NCI-H2196 (cell line): ENCODE measurements around the gene PTPRJ.

Source experiments
- DNase-seq: peaks from one replicate; lab custom pipeline; 2025; ENCODE audit not compliant: unreplicated experiment; lab: John Stamatoyannopoulos, UW

Gene PTPRJ

GRCh38 chr11:48036011-48036410 is 55.7 kb downstream of the PTPRJ start:
- DNase-seq = no peak

- no peak for DNase-seq
These were observed 56.1 kb downstream of the PTPRJ start for GRCh38 chr11:48036466-48036865.

DNA sequence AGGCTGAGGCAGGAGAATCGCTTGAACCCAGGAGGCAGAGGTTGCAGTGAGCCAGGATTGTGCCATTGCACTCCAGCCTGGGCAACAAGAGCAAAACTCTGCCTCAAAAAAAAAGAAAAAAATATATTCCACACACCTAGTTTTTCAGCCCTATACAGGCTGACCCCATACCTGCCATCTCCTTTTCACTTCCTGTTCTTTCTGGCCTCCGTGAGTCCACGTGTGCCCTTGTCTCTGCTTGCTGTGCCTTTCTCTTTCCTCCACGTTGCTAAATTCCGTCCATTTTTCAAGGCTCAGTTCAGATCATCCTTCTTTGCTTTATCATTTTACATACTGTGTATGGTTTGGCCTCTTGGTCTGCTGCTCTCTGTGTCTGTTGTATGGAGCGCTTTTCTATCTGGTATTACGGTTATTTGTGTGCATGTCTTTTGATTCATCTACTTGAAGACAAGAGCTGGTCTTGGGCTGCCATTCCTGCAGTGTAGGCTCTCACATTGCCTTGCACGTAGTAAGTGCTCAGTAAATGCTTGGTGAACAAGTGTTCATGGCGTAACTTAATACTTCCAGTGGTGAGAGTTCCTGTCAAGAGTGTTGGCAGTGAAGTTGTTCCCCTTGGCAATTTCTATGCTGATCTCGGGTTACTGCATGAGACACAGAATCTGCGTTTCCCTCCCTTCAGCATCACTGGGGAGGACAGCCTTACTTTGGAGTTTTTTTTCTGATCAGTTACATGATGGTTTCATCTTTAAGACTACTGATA is 57.5 kb downstream of the PTPRJ start:
- no peak for DNase-seq

DNA sequence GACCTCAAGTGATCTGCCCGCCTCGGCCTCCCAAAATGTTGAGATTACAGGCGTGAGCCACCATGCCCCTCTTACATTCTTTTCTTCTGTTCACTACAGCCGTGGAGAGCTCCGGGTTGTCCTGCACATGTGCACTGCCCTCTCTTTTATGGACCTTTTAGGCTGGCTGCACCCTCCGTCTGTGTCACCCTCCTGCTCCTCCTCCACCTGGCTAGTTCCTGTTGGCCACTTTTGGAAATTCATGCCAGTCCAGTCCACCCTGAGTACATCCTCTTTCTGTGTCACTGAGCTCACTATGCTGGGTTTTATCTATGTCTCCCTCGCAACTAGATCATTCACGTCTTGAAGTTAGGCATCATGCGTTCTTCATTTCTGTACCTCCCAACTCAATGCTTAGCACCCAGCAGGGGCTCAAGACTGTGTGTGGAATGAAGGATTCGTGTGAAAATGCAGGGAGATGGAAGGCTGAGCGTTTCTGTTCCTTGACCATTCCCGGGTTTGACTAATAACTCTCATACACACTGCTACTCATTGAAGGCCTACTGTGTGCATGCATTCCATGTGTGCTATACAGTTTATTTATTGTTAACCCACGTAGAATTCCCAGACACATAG is 60.6 kb downstream of the PTPRJ start:
- DNase-seq = no peak

GRCh38 chr11:48041877-48042695 is 61.7 kb downstream of the PTPRJ start:
- no peak for DNase-seq

GRCh38 chr11:48043111-48043990 is 63.0 kb downstream of the PTPRJ start:
- no peak for DNase-seq

- DNase-seq = no peak
These were observed 63.7 kb downstream of the PTPRJ start for GRCh38 chr11:48043991-48044512.

GRCh38 chr11:48044577-48044976 is 64.2 kb downstream of the PTPRJ start:
- no peak for DNase-seq

GRCh38 chr11:48045536-48045935 is 65.2 kb downstream of the PTPRJ start:
- no peak for DNase-seq

- DNase-seq = no peak
These were observed 67.3 kb downstream of the PTPRJ start for GRCh38 chr11:48047616-48048015.

- DNase-seq = no peak
These were observed 68.7 kb downstream of the PTPRJ start for GRCh38 chr11:48049036-48049435.

DNA sequence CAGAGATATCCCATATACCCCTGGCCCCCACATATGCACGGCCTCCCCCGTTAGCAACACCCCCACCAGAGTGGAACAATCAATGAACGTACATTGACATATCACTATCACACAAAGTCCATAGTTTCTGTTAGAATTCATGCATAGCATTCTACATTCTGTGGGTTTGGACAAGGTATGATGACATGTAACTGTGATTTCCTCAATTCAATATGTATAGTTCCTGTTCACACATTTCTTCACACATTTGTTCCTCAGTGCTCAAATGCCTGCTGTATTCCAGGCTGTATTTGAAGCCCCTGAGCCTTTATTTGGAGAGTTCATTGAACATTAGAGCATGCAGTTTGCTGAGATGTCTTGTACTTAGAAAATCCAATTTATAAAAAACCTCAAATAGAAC is 69.9 kb downstream of the PTPRJ start:
- no peak for DNase-seq

GRCh38 chr11:48051217-48051830 is 71.0 kb downstream of the PTPRJ start:
- no peak for DNase-seq

GRCh38 chr11:48052183-48053044 is 72.1 kb downstream of the PTPRJ start:
- DNase-seq = peak; percentile 24

DNA sequence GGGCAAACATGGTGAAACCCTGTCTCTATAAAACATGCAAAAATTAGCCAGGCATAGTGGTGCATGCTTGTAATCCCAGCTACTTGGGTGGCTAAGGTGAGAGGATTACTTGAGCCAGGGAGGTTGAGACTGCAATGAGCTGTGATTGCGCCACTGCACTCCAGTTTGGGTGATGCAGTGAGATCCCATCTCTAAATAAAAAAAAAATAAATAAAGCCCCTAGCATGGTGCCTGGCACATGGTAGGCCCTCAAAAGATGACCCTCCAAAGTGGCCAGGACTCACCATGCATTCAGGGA is 74.6 kb downstream of the PTPRJ start:
- DNase-seq = no peak

GRCh38 chr11:48055292-48056132 is 75.2 kb downstream of the PTPRJ start:
- DNase-seq = no peak

DNA sequence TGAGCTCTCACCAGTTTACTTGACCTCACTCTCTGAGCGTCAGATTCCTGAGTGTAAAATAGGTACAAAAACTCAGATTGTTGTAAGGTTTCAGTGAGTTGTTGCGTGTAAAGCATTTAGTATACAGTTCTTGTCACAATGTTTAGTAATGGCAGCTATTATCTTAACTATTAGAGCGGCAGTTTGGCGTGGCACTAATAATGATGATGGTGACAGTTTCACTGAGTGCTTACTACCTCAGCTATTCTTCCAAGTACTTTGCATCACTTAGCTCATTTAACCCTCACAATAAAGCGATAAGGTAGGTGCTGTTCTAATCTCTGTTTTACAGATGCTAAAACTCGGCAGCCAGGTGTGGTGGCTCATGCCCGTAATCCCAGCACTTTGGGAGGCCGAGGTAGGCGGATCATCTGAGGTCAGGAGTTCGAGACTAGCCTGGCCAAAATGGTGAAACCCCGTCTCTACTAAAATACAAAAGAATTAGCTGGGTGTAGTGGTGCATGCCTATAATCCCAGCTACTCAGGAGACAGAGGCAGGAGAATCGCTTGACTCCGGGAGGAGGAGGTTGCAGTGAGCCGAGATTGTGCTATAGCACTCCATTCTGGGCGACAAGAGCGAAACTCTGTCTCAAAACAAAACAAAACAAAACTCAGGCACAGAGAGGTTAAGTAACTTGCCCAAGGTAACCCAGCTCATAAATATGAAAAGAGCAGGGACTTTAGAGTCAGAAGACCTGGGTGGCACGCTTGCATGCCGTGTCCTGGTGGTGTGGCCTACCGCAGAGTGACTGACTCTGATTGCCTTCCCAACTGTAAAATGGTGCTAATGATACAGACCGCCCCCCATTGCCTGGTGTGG is 76.2 kb downstream of the PTPRJ start:
- no peak for DNase-seq

DNA sequence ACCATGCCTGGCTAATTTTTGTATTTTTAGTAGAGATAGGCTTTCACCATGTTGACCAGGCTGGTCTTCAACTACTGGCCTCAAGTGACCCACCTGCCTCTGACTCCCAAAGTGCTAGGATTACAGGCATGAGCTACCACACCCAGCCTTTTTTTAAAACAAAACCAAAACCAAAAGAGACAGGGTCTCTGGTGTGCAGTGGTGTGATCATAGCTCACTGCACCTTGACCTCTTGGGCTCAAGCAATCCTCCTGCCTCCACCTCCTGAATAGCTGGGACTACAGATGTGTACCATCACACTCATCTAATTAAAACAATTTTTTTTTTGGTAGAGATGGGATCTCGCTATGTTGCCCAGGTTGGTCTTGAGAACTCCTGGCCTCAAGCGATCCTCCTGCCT is 77.7 kb downstream of the PTPRJ start:
- DNase-seq = no peak
